HepG2 (cell line): ENCODE measurements around the gene FAM98A. TPM values are rescaled to one million over a fixed set of nuclear protein-coding genes. Genes with fewer than 3 reads are reported as not detected.

Source experiments
- ASH2L ChIP-seq: fragments of 300-600, 200-600 bp; sonication (generic); IDR thresholded peaks from 2 replicates; pipeline ENCODE4 v1.7.0; 2017; ENCODE audit warnings: low read depth, mild to moderate bottlenecking, moderate library complexity, mixed read lengths, low read length; ENCODE audit not compliant: insufficient read length
- CBX5 ChIP-seq: sonication (generic); formaldehyde crosslinking; IDR thresholded peaks from 2 replicates; pipeline ENCODE4 v1.4.0; 2020; ENCODE audit warnings: missing genetic modification reagents, borderline replicate concordance
- FLYWCH1 ChIP-seq: sonication (generic); formaldehyde crosslinking; IDR thresholded peaks from 2 replicates; pipeline ENCODE4 v1.8.1; 2023; ENCODE audit warnings: mild to moderate bottlenecking, missing genetic modification reagents
- GTF3A ChIP-seq: sonication (generic); formaldehyde crosslinking; conservative IDR thresholded peaks from 2 replicates; pipeline ENCODE4 v1.4.0; 2020; ENCODE audit warnings: mild to moderate bottlenecking, missing genetic modification reagents
- HOXA5 ChIP-seq: sonication (generic); formaldehyde crosslinking; IDR thresholded peaks from 2 replicates; pipeline ENCODE4 v1.4.0; 2020; ENCODE audit warnings: missing genetic modification reagents
- LBX2 ChIP-seq: sonication (generic); formaldehyde crosslinking; IDR thresholded peaks from 2 replicates; pipeline ENCODE4 v1.5.0; 2020; ENCODE audit warnings: missing genetic modification reagents, mild to moderate bottlenecking, borderline replicate concordance
- NFATC3 ChIP-seq: sonication (generic); formaldehyde crosslinking; IDR thresholded peaks from 2 replicates; pipeline ENCODE4 v1.5.1; 2020; ENCODE audit warnings: mild to moderate bottlenecking, missing genetic modification reagents
- NR2C2 ChIP-seq: sonication (generic); formaldehyde crosslinking; IDR thresholded peaks from 2 replicates; pipeline ENCODE4 v1.4.0; 2020; ENCODE audit warnings: missing genetic modification reagents, mild to moderate bottlenecking, moderate library complexity, borderline replicate concordance
- PCBP2 ChIP-seq: fragments of 200-400 bp; formaldehyde crosslinking; optimal IDR thresholded peaks from 2 replicates; pipeline ENCODE3; 2018; ENCODE audit warnings: low read length, low read depth; ENCODE audit not compliant: poor library complexity, severe bottlenecking
- SAFB2 ChIP-seq: sonication (generic); formaldehyde crosslinking; IDR thresholded peaks from 2 replicates; pipeline ENCODE4 v1.5.1; 2020; ENCODE audit warnings: missing genetic modification reagents, low read depth, mild to moderate bottlenecking, borderline replicate concordance
- SP2 ChIP-seq: sonication (generic); formaldehyde crosslinking; IDR thresholded peaks from 2 replicates; pipeline ENCODE4 v1.5.1; 2020; ENCODE audit warnings: mild to moderate bottlenecking, missing genetic modification reagents
- SP4 ChIP-seq: sonication (generic); formaldehyde crosslinking; IDR thresholded peaks from 2 replicates; pipeline ENCODE4 v1.8.1; 2023; ENCODE audit warnings: mild to moderate bottlenecking, missing genetic modification reagents
- SP5 ChIP-seq: IDR thresholded peaks from 2 replicates; pipeline ENCODE4 v1.6.1; 2016; ENCODE audit warnings: low read depth, borderline replicate concordance
- SRSF1 ChIP-seq: fragments of 200-400 bp; formaldehyde crosslinking; optimal IDR thresholded peaks from 2 replicates; pipeline ENCODE3; 2017; ENCODE audit warnings: mild to moderate bottlenecking, low read depth, low read length, moderate library complexity
- TAF1 ChIP-seq: sonication (generic); formaldehyde crosslinking; IDR thresholded peaks from 2 replicates; pipeline ENCODE4 v1.4.0; 2020; ENCODE audit warnings: missing genetic modification reagents
- TGIF2 ChIP-seq: IDR thresholded peaks from 2 replicates; pipeline ENCODE4 v1.6.1; 2016; ENCODE audit warnings: control low read depth, missing compliant biosample characterization
- TMF1 ChIP-seq: sonication (generic); formaldehyde crosslinking; IDR thresholded peaks from 2 replicates; pipeline ENCODE4 v1.8.1; 2022; ENCODE audit warnings: low read depth, missing genetic modification reagents
- ZFP41 ChIP-seq: sonication (generic); formaldehyde crosslinking; IDR thresholded peaks from 2 replicates; pipeline ENCODE4 v1.4.0; 2020; ENCODE audit warnings: mild to moderate bottlenecking, missing genetic modification reagents, borderline replicate concordance
- ZFP82 ChIP-seq: sonication (generic); formaldehyde crosslinking; IDR thresholded peaks from 2 replicates; pipeline ENCODE4 v1.5.1; 2020; ENCODE audit warnings: mild to moderate bottlenecking, missing genetic modification reagents, borderline replicate concordance
- ZNF224 ChIP-seq: sonication (generic); formaldehyde crosslinking; IDR thresholded peaks from 2 replicates; pipeline ENCODE4 v1.5.0; 2020; ENCODE audit warnings: mild to moderate bottlenecking, missing genetic modification reagents
- ZNF225 ChIP-seq: sonication (generic); formaldehyde crosslinking; IDR thresholded peaks from 2 replicates; pipeline ENCODE4 v1.4.0; 2020; ENCODE audit warnings: mild to moderate bottlenecking, missing genetic modification reagents
- ZNF317 ChIP-seq: sonication (generic); formaldehyde crosslinking; IDR thresholded peaks from 2 replicates; pipeline ENCODE4 v1.5.0; 2020; ENCODE audit warnings: mild to moderate bottlenecking, missing genetic modification reagents
- ZNF329 ChIP-seq: sonication (generic); formaldehyde crosslinking; IDR thresholded peaks from 2 replicates; pipeline ENCODE4 v1.9.0; 2021; ENCODE audit warnings: low read depth, mild to moderate bottlenecking, missing genetic modification reagents
- ZNF34 ChIP-seq: sonication (generic); formaldehyde crosslinking; IDR thresholded peaks from 2 replicates; pipeline ENCODE4 v1.4.0; 2020; ENCODE audit warnings: mild to moderate bottlenecking, missing genetic modification reagents, borderline replicate concordance
- ZNF414 ChIP-seq: sonication (generic); formaldehyde crosslinking; IDR thresholded peaks from 2 replicates; pipeline ENCODE4 v1.5.0; 2020; ENCODE audit warnings: missing genetic modification reagents
- ZNF784 ChIP-seq: sonication (generic); formaldehyde crosslinking; IDR thresholded peaks from 2 replicates; pipeline ENCODE4 v1.5.1; 2020; ENCODE audit warnings: missing genetic modification reagents, mild to moderate bottlenecking, borderline replicate concordance
- ZNF792 ChIP-seq: IDR thresholded peaks from 2 replicates; pipeline ENCODE4 v1.6.1; 2016
- ZSCAN22 ChIP-seq: sonication (generic); formaldehyde crosslinking; IDR thresholded peaks from 2 replicates; pipeline ENCODE4 v1.4.0; 2020; ENCODE audit warnings: mild to moderate bottlenecking, missing genetic modification reagents
- ZSCAN31 ChIP-seq: sonication (generic); formaldehyde crosslinking; IDR thresholded peaks from 2 replicates; pipeline ENCODE4 v1.5.0; 2020; ENCODE audit warnings: low read depth, mild to moderate bottlenecking, missing genetic modification reagents
- polyA plus RNA-seq, 8 experiments: library from polyadenylated mRNA; depleted of rRNA in 3 of 8; stranded (reverse) in 7 of 8; unstranded in 1 of 8; fragments of >200 nt; fragmentation: Illumina TruSeq in 4 of 8; extraction: Trizol in 4 of 8; gene quantifications; 2 replicates each; pipeline versions ENCODE4 v1.2.1 to v1.2.3, GENCODE V29; 2011 to 2016; ENCODE audit warnings: low read depth in 4 of 8, missing spikeins in 1 of 8, mixed read lengths in 1 of 8; ENCODE audit not compliant: insufficient read depth in 1 of 8
- total RNA-seq, 5 experiments: library from RNA; depleted of rRNA; stranded (reverse); fragments of >200 nt; fragmentation: Illumina TruSeq; extraction: Trizol; gene quantifications; 2 replicates each; pipeline ENCODE4 v1.2.3, GENCODE V29; 2016; ENCODE audit warnings: low read depth in 1 of 5

FAM98A gene
- total and polyA plus RNA-seq, 2 of the 13 experiments (the other 11 are each of a cell fraction or from before 2014, with no cell fraction given) = 44.0 to 61.4 TPM

GRCh38 chr2:33598561-33599174, 431 bp downstream of the FAM98A start (continued):
- TF ChIP-seq SP5 (CRISPR knock-in tag) (0 out of 2 replicates have a peak, but pooled peaks have one; percentile 1), ZNF792 (CRISPR knock-in tag) (no peak), ZNF784 (CRISPR knock-in tag) (0 out of 2 replicates have a peak, but pooled peaks have one; percentile 7), CBX5 (0 out of 2 replicates have a peak, but pooled peaks have one; percentile 10), ZFP41 (CRISPR knock-in tag) (no peak), ZNF34 (peak; percentile 93; the same call in 1 of the 2 replicates), ZSCAN31 (CRISPR knock-in tag) (peak; percentile 70; the same call in 1 of the 2 replicates), SRSF1 (peak; percentile 19), TGIF2 (CRISPR knock-in tag) (0 out of 2 replicates have a peak, but pooled peaks have one; percentile 46), ZSCAN22 (CRISPR knock-in tag) (0 out of 2 replicates have a peak, but pooled peaks have one; percentile 83), TAF1 (CRISPR knock-in tag) (no peak), GTF3A (CRISPR knock-in tag) (peak; percentile 34; the same call in 1 of the 2 replicates), NFATC3 (0 out of 2 replicates have a peak, but pooled peaks have one; percentile 9), SP4 (CRISPR knock-in tag) (no peak), HOXA5 (0 out of 2 replicates have a peak, but pooled peaks have one; percentile 17), FLYWCH1 (CRISPR knock-in tag) (no peak), PCBP2 (peak; percentile 55), ZNF329 (CRISPR knock-in tag) (no peak), ZNF224 (CRISPR knock-in tag) (peak; percentile 2; the same call in 1 of the 2 replicates), ZNF225 (no peak), LBX2 (CRISPR knock-in tag) (peak; percentile 78), ZNF414 (CRISPR knock-in tag) (0 out of 2 replicates have a peak, but pooled peaks have one; percentile 25), ZNF317 (CRISPR knock-in tag) (peak; percentile 3; the same call in 1 of the 2 replicates), SP2 (CRISPR knock-in tag) (peak; percentile 22), TMF1 (CRISPR knock-in tag) (peak; percentile 20; the same call in 1 of the 2 replicates), ASH2L (peak; percentile 73), NR2C2 (CRISPR knock-in tag) (0 out of 2 replicates have a peak, but pooled peaks have one; percentile 50), ZFP82 (CRISPR knock-in tag) (peak; percentile 44; the same call in 1 of the 2 replicates), SAFB2 (CRISPR knock-in tag) (0 out of 2 replicates have a peak, but pooled peaks have one; percentile 26)
